GM19463 (cell line): ENCODE results near the gene GGN.
"Not testable (repeated sequence)": the region's sequence is repeated elsewhere in the genome, so short reads cannot be mapped to it uniquely, and the experiment has no call there.

Experiments used
- ATAC-seq: cut with Tn5 transposase; IDR thresholded peaks from one replicate; pipeline ENCODE4 v1.9.1; 2021; ENCODE audit warnings: mild to moderate bottlenecking, moderate library complexity; ENCODE audit not compliant: unreplicated experiment

The GGN gene

DNA sequence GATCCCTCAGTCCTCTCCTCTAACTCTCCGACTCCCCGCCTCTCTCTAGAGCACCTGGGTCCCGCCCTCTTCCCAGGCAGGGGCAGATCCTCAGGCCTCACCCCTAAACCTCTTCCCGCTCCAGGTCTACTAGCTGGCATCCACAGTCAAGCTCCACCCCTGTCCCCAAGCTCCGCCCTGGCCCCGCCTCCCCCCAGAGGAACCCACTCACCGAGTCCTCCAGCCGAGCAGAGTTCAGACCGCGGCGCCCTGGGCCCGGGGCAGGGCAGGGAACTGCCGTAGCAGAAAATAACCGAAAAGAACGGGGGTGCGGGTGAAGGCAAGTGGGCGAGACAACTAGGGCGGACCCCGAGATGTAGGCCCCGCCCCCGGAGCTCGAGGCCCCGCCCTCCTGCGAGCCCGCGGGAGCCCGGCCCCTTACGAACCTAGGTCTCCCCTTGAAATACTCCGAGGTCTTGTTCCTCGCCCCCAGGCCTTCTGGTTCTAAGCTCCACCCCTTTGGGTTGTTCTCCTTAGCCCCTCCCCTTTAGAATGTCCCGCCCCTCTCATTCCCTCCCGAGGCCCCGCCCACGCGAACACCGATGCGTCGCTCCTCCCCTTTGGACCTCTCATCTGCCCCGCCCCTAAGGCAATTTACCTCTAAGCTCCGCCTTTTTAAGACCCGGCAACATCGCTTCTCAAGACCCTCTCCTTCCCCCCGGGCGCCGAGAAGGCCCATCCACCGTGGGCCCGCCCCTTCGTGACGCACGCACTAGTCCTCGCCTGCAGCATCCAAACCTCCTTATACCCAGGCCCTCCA, at the start of gene GGN:
TSS of gene GGN (minus strand) at position 485 of the 799 bp plus-strand sequence. CDS start 773 bp downstream, outside the sequence.
- no peak for ATAC-seq

- no peak for ATAC-seq
Measured at GRCh38 chr19:38437295-38437694, 49.5 kb upstream of the GGN start.

DNA sequence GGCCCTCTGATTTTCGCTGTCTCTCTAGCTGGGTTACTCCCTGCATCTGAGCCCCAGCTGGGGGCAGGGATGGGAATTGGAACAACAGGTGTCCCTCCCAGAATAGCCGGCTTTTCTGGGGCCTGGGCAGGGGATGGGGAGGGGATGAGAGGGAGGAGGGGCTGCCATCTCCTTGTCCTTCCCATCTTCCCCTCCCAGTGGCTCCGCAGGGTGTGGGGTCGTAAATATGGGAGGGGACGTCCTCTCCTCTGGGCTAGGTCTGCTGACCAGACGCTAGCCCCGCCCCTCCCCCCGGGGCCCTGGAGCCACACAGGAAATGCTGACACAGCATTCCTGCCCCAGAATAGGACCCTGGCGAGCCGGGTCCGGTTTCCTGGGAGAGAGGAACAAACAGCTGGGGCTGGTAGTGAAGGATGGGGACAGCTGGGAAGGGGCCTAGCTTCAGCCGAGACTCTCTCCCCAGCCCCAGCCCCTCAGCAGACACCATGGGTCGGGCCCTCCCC, 46.8 kb upstream of the GGN start:
- ATAC-seq: no peak

DNA sequence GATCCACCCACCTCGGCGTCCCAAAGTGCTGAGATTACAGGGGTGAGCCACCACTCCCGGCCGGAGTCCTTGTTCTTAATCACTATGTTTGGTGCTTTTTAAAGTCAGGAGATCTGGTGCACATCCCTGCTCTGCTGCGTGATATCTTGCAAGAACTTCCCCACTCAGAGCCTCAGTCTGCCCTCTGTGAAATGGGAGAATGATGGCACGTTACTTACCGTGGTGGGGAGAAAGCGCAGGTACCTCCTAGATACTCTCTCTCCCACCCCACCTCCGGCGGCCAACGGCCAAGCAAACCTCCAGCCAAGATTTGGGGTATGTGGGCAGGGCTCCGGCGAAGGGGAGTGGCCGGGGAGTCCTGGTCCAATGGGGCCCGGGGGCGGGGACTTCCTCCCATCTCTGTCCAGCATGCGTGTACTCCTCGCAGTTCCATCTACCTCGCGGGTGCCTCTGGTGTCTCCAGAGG, 45.5 kb upstream of the GGN start, which contains the start of gene RYR1:
TSS of gene RYR1 (plus strand) at position 424 of the 466 bp plus-strand sequence. CDS start 139 bp downstream, outside the sequence.
- no peak for ATAC-seq

DNA sequence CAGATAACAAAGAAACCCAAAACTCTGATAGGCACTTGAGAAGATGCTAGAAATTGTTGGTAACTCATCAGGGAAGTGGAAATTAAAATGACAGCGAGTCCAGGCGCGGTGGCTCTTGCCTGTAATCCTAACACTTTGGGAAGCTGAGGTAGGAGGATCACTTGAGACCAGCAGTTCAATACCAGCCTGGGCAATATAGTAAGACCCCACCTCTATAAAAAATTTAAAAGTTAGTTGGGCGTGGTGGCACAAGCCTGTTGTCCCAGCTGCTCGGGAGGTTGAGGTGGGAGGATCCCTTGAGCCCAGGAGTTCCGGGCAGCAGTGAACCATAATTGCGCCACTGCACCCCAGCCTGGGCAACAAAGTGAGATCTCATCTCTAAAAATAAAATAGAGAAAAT, 43.1 kb upstream of the GGN start:
- no peak for ATAC-seq

DNA sequence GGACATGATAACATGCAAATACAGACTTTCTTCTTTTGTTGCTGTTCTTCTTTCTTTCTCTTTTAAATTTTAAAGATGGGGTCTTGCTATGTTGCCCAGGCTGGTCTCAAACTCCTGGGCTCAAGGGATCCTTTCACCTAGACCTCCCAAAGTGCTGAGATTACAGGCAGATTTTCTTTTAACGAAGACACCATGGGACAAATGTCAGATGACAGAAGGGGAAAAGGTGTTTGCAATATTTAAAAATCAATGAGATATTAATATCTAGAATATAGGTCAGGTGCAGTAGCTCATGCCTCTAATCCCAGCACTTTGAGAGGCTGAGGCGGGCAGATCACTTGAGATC, 42.0 kb upstream of the GGN start:
- ATAC-seq: no peak

DNA sequence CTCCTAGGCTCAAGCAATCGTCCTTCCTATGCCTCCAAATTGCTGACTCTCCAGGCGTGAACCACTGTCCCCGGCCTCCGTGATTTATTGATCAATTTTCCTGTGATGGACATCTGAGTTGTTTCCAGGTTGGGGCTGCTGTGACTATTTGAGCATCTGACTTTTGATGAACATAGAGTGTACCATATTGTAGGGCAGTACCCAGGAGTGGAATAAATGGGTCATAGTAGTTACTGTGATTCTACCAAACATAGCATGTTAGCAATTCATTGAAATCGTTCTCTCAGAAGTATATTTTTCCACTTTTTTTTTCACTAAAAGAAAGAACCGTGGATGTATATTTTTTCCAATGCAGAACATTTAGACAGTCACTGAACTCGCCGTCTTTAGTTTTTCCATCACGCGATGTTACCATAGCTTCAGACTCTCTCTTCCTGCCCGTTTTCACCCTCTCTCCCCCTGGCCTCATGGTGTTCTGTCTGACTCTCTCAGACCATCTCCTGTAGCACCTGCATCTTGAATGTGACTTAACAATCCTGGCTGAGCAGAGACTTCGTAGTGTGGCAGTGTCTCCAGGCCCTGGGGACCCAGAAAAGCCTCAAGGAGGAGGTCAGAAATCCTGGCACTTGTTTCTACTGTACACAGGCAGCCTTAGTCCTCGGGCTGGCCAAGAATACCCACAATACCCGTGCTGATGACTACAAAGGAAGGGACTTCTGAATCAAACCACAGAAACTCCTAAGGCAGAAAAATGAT, 41.4 kb upstream of the GGN start:
- no peak for ATAC-seq

- not testable (repeated sequence) for ATAC-seq
Measured at GRCh38 chr19:38427035-38427677, 39.3 kb upstream of the GGN start.

DNA sequence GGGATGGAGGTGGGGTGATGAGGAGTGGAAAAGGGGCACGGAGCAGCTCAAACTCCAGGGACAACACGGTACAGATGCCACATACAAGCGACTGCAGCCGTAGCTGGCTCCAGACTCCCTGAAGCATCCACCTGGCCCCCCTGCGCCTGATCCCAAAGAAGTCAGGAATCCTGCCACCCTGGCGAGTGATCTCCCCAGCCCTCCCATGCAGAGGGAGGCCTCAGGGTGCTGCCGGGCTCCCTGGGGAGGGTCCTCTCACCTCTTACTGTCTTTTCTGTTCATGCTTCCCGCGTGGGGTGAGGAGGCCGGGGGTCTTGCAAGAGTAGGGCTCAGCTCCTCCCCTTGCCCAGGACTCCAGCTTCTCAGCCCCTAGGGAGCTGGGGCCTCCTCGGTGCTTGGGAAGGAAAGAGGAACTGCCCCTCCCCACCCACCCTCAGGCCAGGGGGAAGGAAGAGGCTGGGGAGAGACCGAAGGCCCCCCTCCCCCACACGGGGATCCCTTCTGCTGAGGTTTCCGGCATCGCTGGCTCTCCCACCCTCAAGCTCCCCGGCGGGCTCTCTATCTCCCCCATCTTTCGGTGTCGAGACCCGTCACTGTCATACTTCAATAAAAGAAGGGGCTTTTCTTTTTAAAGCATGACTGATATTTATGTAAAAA, 38.1 kb upstream of the GGN start, which contains the start of gene RASGRP4:
TSS of gene RASGRP4 (minus strand) at position 410 of the 657 bp plus-strand sequence. CDS start at position 282, 128 bp downstream.
- no peak for ATAC-seq

- ATAC-seq: no peak
Measured at GRCh38 chr19:38425222-38425809, 37.5 kb upstream of the GGN start.

GRCh38 chr19:38424272-38424671, 36.4 kb upstream of the GGN start:
- ATAC-seq: no peak

DNA sequence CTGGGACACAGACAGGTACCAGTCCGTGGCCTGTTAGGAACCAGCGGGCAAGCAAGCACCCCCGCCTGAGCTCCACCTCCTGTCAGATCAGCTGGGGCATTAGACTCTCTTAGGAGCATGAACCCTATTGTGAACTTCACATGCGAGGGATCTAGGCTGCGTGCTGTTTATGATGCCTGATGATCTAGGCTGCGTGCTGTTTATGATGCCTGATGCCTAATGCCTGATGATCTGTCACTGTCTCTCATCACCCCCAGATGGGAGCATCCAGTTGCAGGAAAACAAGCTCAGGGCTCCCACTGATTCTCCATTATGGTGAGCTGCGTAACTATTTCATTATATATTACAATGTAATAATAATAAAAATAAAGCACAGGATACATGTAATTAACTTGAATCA, 34.6 kb upstream of the GGN start:
- ATAC-seq: no peak

GRCh38 chr19:38421856-38422255, 34.0 kb upstream of the GGN start:
- ATAC-seq: no peak

- no peak for ATAC-seq
Measured at GRCh38 chr19:38420935-38421334, 33.1 kb upstream of the GGN start.

- no peak for ATAC-seq
Measured at GRCh38 chr19:38417544-38418506, 30.0 kb upstream of the GGN start.

DNA sequence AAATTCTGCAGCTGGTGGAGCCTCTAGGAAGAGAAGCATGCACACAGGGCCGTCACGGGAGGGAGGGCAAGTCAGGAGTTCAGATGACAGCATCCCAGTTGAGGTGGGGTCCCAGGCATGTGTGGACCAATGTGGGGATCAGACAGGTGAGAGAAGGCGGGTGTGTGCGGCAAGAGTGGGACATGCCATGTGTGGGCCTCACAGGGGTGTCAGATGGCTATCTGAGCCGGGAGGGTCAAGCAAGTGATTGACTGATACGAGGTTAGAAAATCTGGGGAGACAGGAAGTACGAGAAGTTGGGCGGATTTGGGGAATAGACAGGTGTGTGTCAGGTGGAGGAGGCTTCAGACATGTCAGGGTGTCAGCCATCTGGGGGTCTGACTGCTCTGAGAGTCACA, 29.3 kb upstream of the GGN start:
- ATAC-seq: no peak

DNA sequence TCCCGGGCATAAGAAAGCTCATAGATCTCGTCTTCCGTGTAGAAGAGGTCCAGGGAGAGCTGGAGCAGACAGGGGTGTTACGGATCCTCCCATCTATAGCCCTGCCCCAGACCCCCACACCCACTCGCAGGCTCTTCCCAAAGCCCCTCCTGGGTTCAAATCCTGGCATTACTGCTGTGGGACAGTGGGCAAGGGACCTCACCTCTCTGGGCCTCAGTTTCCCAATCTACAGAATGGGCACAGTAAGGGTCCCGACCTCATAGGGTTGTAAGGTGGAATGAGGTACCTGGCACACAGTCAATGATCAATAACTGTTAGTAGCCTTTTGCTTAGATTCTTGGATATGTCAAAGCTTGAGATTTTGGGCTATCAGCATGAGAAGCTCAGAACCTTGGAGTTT, 25.6 kb upstream of the GGN start:
- ATAC-seq: no peak

- ATAC-seq: no peak
Measured at GRCh38 chr19:38412961-38413360, 25.1 kb upstream of the GGN start.

DNA sequence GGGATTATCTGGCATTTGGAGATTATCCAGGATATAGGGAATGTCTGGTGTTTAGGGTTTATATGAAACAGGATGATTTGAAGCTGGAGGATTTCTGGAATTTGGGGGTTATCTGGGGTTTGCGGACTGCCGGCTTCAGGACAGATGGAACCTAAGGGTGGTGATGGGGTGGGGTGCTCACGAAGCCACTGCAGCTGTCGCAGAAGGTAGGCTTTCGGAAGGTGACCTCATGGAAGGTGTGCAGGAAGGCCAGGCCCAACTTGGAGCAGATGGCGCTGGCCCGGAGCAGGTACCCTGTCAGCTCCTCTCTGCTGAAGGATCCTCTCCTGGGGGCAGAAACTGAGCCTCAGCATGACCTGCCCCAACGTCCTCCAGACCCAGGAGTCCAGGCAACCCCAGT, 24.7 kb upstream of the GGN start:
- no peak for ATAC-seq
